SK-N-SH (cell line): ENCODE data around the gene CSNK1A1L. TPM values are rescaled to one million over a fixed set of nuclear protein-coding genes. Genes with fewer than 3 reads are reported as not detected.

Experiments
- polyA plus RNA-seq, 3 experiments: library from polyadenylated mRNA; depleted of rRNA; stranded (reverse); fragments of >200 nt; gene quantifications; 2 replicates each; pipeline ENCODE4 v1.2.3, GENCODE V29; 2012

The CSNK1A1L gene
- polyA plus RNA-seq, 1 of the 3 experiments (the other 2 are of a cell fraction) = not detected

Other genes with a start within 250 kb of the CSNK1A1L start
- 3.1 and 4.0 TPM in 2 replicates for gene SMAD9, start 185.4 kb downstream of the CSNK1A1L start, polyA plus RNA-seq (2012; rRNA removed)
- gene ALG5, start 106.3 kb downstream of the CSNK1A1L start, polyA plus RNA-seq (2012; rRNA removed) = 24.2 and 30.4 TPM in 2 replicates
- 29.0 TPM in 2 replicates for gene EXOSC8, start 104.9 kb downstream of the CSNK1A1L start, polyA plus RNA-seq (2012; rRNA removed)
- 39.4 and 59.0 TPM in 2 replicates for gene SUPT20H, start 46.0 kb downstream of the CSNK1A1L start, polyA plus RNA-seq (2012; rRNA removed)